OCI-LY1 (cell line): Measurements from ENCODE around the gene VTI1A.

Experiments used
- CTCF ChIP-seq: fragments of 200-600 bp; sonication (generic), shearing (Covaris generic); IDR thresholded peaks from 2 replicates; pipeline ENCODE4 v1.5.1; 2017; ENCODE audit warnings: mild to moderate bottlenecking, antibody characterized with exemption, low read length, moderate library complexity, mixed read lengths
- EZH2 ChIP-seq: fragments of 200-600 bp; sonication (generic), shearing (Covaris generic); IDR thresholded peaks from 2 replicates; pipeline ENCODE4 v1.8.0; 2017; ENCODE audit warnings: borderline replicate concordance, mixed run types, mild to moderate bottlenecking, antibody characterized with exemption, low read length, moderate library complexity, mixed read lengths

GRCh38 chr10:112701878-112702255 is 254.9 kb downstream of the VTI1A start:
- TF ChIP-seq CTCF (no peak), EZH2 (no peak)
